GM13976 (cell line): ENCODE results near the gene MIX23.
"Not testable (repeated sequence)": the region's sequence is repeated elsewhere in the genome, so short reads cannot be mapped to it uniquely, and the experiment has no call there.

Experiments
- DNase-seq: peaks from one replicate; pipeline ENCODE4 v3.0.0; 2012; ENCODE audit warnings: low spot score
- in situ Hi-C: fragments of 300-500 bp; cut with MboI; formaldehyde crosslinking; loops from one replicate; pipeline ENCODE4 v1.12.0; 2022; ENCODE audit warnings: low sequenced_read_pairs, mixed read lengths, inconsistent platforms; ENCODE audit not compliant: unreplicated experiment
- TF ChIP-seq, protein P1 (sequence below): IDR thresholded peaks from 2 replicates; pipeline ENCODE4 v1.5.1; 2012; ENCODE audit warnings: borderline replicate concordance, mild to moderate bottlenecking; ENCODE audit not compliant: insufficient read depth; ENCODE audit errors: extremely low read depth, missing control alignments, control extremely low read depth

The MIX23 gene

DNA sequence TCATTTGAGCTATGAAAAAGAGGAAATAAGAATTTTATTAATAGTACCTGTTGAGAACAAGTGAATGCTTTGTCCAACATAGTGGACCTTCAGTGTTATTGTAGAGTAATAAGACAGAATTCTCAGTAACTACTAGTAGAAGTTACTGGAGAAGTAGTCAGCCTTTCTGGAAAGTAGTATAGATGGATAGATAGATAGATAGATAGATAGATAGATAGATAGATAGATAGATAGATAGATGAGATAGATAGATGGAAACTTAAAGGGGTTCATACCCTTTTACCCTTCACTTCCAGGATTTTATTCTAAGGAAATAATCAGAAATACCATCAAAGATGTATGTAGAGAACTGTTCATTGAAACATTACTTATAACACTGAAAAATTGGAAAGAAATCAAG lies 6.2 kb upstream of the MIX23 start:
- DNase-seq, result no peak
- in situ Hi-C loops, result no loop called here
- TF ChIP-seq, protein P1, sequence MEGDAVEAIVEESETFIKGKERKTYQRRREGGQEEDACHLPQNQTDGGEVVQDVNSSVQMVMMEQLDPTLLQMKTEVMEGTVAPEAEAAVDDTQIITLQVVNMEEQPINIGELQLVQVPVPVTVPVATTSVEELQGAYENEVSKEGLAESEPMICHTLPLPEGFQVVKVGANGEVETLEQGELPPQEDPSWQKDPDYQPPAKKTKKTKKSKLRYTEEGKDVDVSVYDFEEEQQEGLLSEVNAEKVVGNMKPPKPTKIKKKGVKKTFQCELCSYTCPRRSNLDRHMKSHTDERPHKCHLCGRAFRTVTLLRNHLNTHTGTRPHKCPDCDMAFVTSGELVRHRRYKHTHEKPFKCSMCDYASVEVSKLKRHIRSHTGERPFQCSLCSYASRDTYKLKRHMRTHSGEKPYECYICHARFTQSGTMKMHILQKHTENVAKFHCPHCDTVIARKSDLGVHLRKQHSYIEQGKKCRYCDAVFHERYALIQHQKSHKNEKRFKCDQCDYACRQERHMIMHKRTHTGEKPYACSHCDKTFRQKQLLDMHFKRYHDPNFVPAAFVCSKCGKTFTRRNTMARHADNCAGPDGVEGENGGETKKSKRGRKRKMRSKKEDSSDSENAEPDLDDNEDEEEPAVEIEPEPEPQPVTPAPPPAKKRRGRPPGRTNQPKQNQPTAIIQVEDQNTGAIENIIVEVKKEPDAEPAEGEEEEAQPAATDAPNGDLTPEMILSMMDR, result no peak

DNA sequence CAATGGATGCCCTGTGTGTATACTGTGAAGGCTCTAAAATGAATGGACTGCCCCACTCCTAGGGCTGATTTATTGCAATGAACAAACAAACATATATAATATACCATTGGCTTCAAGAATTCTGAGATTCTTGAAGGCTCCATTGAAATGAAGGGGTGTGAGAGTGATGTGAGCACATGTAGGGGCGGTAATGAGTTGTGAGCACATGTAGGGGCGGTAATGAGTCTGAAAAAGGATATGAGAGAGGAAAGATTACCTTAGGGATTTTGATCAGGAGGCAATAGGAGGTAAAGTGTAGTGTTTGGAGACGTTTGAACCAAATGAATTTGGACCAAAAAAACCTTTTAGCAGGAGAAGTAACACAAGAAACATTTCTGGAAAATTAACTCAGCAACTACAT lies 4.7 kb upstream of the MIX23 start:
- TF ChIP-seq, protein P1, result no peak
- DNase-seq, result no peak
- in situ Hi-C loops, result no loop called here

DNA sequence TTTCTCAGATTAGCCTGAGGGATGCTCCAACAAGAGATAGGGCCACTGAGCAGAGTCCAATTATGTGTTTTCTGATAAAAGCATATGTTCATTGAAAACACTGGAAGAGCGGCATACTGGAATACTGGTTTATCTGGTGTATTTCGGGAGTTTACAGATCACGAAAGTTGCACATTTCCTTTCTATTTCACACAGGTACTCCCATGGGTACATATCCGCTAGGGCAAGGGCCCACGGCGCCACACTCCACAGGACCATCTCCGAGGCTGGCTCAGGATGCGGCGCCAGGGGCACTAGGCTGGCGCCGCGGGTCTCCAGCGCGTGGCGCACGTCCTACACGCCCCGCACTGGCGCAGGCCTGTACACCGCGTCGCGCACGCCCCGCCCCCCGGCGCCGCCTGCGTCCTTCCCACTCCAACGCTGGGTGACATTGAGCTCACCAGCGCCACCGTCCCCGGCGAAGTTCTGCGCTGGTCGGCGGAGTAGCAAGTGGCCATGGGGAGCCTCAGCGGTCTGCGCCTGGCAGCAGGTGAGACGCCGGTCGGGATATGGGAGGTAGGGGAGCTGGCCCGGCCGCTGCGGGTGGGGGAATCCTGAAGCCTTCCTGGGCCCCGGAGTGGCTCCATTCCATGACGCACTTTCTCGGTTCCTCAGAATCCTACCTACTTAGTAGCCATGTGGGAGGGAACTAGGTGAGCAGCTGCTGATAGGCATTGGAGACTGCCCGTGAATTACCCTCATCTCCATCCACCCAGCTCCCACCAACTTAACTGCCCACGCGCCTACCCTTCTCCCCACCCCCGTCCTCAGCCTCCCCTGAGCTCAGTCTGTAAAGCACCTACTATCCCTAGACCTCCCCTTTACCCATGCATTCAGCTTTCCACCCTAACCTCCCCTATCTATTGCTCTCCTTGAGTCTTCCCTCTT lies 1.0 kb upstream of the MIX23 start, which contains the start of gene FAM162A:
TSS of gene FAM162A (plus strand) at position 412 of the 927 bp plus-strand sequence. CDS start at position 496, 84 bp downstream.
- in situ Hi-C loops, result no loop called here
- TF ChIP-seq, protein P1, result peak; percentile 85
- peak; percentile 95 for DNase-seq

DNA sequence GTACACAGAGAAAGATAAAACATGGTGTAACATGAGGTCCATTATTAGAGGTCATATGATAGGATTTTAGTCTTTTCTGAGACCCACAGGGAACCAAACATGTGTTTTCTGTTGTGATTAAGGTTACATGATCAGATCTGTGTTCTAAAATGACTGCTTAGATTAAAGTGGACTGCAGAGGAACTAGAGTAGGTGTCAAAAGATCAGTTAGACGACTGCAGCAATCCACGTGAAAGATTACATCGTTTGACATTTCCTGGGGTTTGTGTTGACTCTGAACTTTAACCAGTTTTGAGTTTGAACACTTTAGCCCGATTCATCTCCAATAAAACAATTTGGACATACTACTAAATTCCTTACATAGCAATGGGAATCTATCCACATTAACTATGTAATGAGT lies 5.1 kb downstream of the MIX23 start:
- in situ Hi-C loops, result no loop called here
- no peak for DNase-seq
- TF ChIP-seq, protein P1, result no peak

DNA sequence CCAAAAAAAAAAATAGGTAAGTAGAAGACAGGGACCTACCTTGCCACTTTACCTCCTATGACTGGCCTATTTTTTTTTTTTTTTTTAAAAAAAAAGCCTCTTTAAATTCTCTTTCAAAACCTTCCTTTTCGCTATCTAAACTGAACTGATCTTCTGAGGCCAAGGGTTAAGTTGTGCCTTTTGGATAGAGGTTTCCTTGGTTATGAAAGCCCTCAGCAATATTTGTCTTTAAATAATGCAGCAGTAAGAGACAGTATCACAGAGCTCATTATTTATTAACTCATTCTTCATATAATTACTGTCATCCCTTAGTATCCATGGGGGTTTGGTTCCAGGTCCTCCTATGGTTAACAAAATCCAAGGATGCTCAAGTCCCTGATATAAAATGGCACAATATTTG lies 9.0 kb downstream of the MIX23 start:
- in situ Hi-C loops, result no loop called here
- DNase-seq, result no peak
- TF ChIP-seq, protein P1, result no peak

DNA sequence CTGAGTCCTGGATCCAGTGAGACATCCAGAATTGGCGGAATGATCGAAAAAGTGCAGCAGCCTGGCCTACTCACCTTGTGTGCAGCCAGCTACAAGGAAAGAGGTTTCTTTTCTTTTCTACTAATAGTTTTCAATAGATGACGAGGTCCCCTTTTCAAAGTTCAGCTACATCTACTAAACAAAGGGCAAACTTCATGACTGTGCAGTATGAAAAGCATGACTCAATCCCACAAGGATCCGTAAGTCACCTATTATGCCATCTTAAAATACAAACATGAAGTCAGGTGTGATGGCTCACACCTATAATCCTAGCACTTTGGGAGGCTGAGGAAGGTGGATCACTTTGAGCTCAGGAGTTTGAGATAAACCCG lies 16.7 kb downstream of the MIX23 start:
- DNase-seq, result no peak
- in situ Hi-C loops, result no loop called here
- TF ChIP-seq, protein P1, result no peak

DNA sequence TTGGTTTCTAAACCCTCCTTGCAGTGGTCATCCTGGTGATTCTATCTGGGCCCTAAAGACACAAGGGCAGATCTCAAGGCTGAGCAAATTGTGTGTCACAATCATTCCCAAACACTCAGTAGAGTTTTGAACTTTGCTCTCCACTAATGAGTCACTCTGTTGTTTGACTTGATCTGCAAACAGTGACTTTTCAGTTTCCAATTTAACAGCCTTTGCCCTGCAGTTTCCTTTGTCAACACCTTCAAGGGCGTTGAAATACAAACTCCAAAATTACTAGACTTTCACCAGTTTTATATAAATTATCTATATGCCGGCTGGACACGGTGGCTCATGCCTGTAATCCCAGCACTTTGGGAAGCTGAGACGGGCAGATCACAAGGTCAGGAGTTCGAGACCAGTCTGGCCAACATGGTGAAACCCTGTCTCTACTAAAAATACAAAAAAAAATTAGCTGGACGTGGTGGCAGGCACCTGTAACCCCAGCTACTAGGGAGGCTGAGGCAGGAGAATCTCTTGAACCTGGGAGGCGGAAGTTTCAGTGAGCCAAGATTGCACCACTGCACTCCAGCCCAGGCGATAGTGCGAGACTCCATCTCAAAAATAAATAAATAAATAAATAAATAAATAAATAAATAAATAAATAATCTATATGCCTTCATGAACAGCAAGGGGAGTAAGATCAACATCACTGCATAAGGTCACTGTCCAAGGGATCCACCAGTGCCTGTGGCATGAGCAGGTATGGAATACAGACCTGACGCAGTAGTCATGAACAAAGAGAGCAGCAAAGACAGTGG lies 17.3 kb downstream of the MIX23 start:
- DNase-seq, in situ Hi-C loops: not testable (repeated sequence)
